ENCODE measurements around the gene GTPBP4.

DNA sequence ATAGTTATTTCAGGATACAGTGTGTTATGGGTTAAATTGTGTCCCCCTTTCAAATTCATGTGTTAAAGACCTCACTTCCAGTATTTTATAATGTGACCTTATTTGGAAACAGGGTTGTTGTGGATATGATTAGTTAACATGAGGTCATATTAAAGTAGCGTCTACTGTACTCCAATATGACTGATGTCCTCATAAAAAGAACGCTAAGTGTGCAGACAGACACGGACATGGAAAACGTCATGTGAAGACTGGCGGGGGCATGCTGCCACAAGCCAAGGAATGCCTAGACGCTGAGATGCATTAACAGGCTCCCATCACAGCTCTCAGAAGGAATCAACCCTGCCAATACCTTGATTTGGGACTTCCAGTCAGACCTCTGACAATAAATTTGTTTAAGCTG is 66.5 kb downstream of the GTPBP4 start:
- TF ChIP-seq, protein P1, sequence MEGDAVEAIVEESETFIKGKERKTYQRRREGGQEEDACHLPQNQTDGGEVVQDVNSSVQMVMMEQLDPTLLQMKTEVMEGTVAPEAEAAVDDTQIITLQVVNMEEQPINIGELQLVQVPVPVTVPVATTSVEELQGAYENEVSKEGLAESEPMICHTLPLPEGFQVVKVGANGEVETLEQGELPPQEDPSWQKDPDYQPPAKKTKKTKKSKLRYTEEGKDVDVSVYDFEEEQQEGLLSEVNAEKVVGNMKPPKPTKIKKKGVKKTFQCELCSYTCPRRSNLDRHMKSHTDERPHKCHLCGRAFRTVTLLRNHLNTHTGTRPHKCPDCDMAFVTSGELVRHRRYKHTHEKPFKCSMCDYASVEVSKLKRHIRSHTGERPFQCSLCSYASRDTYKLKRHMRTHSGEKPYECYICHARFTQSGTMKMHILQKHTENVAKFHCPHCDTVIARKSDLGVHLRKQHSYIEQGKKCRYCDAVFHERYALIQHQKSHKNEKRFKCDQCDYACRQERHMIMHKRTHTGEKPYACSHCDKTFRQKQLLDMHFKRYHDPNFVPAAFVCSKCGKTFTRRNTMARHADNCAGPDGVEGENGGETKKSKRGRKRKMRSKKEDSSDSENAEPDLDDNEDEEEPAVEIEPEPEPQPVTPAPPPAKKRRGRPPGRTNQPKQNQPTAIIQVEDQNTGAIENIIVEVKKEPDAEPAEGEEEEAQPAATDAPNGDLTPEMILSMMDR (IDR thresholded peaks at IDR 0.05; ENCODE audit: low read length): no peak
- no peak for TF ChIP-seq EZH2 (IDR thresholded peaks at IDR 0.05; ENCODE audit: borderline replicate concordance, low read length)
